ENCODE results near the gene EPC2.

The EPC2 gene

DNA sequence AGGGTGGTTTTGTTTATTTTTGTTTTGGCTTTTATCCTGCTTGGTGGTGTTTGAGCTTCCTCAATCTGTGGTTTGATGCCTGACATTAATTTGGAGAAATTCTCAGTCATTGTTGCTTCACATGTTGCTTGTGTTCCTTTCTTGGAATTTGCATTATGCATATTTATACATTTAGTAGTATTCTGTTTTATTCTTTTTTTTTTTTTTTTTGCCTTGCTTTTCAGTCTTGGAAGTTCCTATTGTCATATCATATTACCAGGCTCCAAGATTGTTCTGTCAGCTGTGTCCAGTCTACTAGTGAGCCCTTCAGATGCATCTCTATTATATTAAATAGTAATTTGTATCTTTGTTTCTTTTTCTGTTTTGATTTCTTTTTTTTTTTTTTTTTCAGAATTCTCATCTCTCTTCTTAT, 77.0 kb downstream of the EPC2 start:
- Histone ChIP-seq H3K36me3 (ENCODE audit: insufficient read depth, low read length) (peaks cover 5% of the 10 kb centered on the region; the same call in 1 of the 2 replicates), H3K9ac (ENCODE audit: low read depth, low read length, poor library complexity, severe bottlenecking) (no peak overlapping the region), H3F3A (ENCODE audit: low read depth) (no peaks in the 10 kb centered on the region), H3K4me3 (ENCODE audit: low read length, poor library complexity, severe bottlenecking) (no peak overlapping the region), H3K9me3 (ENCODE audit: insufficient read depth, low read depth, low read length) (no peaks in the 10 kb centered on the region), H3K4me2 (ENCODE audit: low read depth, low read length, poor library complexity, severe bottlenecking) (no peak overlapping the region), H3K9me2 (replicated peaks; ENCODE audit: low read depth, low read length) (no peaks in the 10 kb centered on the region), H3K27me3 (ENCODE audit: insufficient read depth, low read length, poor library complexity, severe bottlenecking) (no peaks in the 10 kb centered on the region), H2AFZ (ENCODE audit: low read length) (no peak overlapping the region), H4K20me1 (ENCODE audit: insufficient read depth, low read length, poor library complexity, severe bottlenecking) (peaks cover 76% of the 10 kb centered on the region), H3K4me1 (ENCODE audit: insufficient read depth, low read length, poor library complexity, severe bottlenecking) (peaks cover 4% of the 10 kb centered on the region), H3K79me2 (ENCODE audit: insufficient read depth, low read length) (peaks cover 94% of the 10 kb centered on the region)
- TF ChIP-seq, protein P1, sequence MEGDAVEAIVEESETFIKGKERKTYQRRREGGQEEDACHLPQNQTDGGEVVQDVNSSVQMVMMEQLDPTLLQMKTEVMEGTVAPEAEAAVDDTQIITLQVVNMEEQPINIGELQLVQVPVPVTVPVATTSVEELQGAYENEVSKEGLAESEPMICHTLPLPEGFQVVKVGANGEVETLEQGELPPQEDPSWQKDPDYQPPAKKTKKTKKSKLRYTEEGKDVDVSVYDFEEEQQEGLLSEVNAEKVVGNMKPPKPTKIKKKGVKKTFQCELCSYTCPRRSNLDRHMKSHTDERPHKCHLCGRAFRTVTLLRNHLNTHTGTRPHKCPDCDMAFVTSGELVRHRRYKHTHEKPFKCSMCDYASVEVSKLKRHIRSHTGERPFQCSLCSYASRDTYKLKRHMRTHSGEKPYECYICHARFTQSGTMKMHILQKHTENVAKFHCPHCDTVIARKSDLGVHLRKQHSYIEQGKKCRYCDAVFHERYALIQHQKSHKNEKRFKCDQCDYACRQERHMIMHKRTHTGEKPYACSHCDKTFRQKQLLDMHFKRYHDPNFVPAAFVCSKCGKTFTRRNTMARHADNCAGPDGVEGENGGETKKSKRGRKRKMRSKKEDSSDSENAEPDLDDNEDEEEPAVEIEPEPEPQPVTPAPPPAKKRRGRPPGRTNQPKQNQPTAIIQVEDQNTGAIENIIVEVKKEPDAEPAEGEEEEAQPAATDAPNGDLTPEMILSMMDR (conservative IDR thresholded peaks at IDR 0.05; ENCODE audit: low read length) = no peak
- TF ChIP-seq EZH2phosphoT487 (IDR thresholded peaks at IDR 0.05; ENCODE audit: borderline replicate concordance) = no peak

DNA sequence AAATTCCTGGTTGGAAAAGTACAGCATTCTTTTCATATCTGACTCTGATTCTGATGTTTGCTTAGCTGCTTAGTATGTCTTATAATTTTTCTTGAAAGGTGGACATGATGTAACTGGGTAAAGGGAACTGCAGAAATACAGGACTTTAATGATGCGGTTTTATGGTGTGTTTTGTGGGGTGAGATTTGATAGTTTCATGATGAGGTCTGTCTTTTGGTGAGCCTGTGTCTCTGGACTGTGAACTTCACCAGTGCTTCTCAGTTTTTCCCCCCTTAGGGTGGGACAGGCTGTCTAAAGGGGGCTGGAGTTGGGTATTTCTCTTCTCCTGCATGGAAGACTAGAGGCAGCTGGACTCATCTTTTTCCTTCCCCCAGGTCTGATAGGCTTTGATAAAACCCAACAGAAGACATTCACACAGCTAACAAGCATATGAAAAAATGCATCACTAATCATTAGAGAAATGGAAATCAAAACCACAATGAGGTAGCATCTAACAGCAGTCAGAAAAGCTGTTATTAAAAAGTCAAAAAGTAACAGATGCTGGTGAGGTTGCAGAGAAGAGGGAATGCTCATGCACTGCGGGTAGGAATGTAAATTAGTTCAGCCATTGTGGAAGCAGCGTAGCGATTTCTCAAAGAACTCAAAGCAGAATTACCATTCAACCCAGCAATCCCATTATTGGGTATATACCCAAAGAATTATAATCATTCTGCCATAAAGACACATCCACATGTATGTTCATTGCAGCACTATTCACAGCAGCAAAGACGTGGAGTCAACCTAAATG, 77.6 kb downstream of the EPC2 start:
- Histone ChIP-seq H3K4me3 (ENCODE audit: low read length, poor library complexity, severe bottlenecking) (no peak overlapping the region), H3K27me3 (ENCODE audit: insufficient read depth, low read length, poor library complexity, severe bottlenecking) (no peaks in the 10 kb centered on the region), H3F3A (ENCODE audit: low read depth) (no peaks in the 10 kb centered on the region), H3K36me3 (ENCODE audit: insufficient read depth, low read length) (peaks cover 5% of the 10 kb centered on the region; the same call in 1 of the 2 replicates), H2AFZ (ENCODE audit: low read length) (no peak overlapping the region), H3K9me3 (ENCODE audit: insufficient read depth, low read depth, low read length) (no peaks in the 10 kb centered on the region), H3K4me1 (ENCODE audit: insufficient read depth, low read length, poor library complexity, severe bottlenecking) (peaks cover 4% of the 10 kb centered on the region), H4K20me1 (ENCODE audit: insufficient read depth, low read length, poor library complexity, severe bottlenecking) (peaks cover 79% of the 10 kb centered on the region), H3K4me2 (ENCODE audit: low read depth, low read length, poor library complexity, severe bottlenecking) (no peak overlapping the region), H3K9ac (ENCODE audit: low read depth, low read length, poor library complexity, severe bottlenecking) (no peak overlapping the region), H3K9me2 (replicated peaks; ENCODE audit: low read depth, low read length) (no peaks in the 10 kb centered on the region), H3K79me2 (ENCODE audit: insufficient read depth, low read length) (peaks cover 94% of the 10 kb centered on the region)
- TF ChIP-seq, protein P1 (conservative IDR thresholded peaks at IDR 0.05; ENCODE audit: low read length) = no peak
- TF ChIP-seq EZH2phosphoT487 (IDR thresholded peaks at IDR 0.05; ENCODE audit: borderline replicate concordance) = no peak

DNA sequence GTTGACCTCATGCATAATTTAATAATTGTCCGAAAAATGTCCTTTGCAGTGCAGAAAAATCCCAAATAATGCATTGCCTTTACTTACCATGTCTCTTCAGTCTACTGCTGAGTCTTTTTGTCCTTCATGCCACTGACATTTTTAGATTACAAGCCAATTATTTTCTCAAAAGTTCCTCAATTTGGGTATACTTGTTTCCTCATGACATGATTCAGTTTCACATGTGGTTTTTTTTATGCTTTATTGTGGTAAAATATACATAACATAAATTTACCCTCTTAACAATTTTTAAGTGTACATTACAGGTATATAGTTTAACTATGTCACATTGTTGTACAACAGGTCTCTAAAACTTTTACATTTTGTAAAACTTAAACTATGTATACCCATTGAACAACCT, 81.0 kb downstream of the EPC2 start:
- H3K9me2 ChIP-seq (replicated peaks; ENCODE audit: low read depth, low read length) = no peaks in the 10 kb centered on the region
- no peaks in the 10 kb centered on the region for H3F3A ChIP-seq (ENCODE audit: low read depth)
- no peaks in the 10 kb centered on the region for H3K27me3 ChIP-seq (ENCODE audit: insufficient read depth, low read length, poor library complexity, severe bottlenecking)
- peaks cover 90% of the 10 kb centered on the region for H3K79me2 ChIP-seq (ENCODE audit: insufficient read depth, low read length)
- H2AFZ ChIP-seq (ENCODE audit: low read length) = no peak overlapping the region
- no peaks in the 10 kb centered on the region for H3K9me3 ChIP-seq (ENCODE audit: insufficient read depth, low read depth, low read length)
- H3K4me2 ChIP-seq (ENCODE audit: low read depth, low read length, poor library complexity, severe bottlenecking) = no peak overlapping the region
- no peak overlapping the region for H3K4me3 ChIP-seq (ENCODE audit: low read length, poor library complexity, severe bottlenecking)
- peaks cover 5% of the 10 kb centered on the region; the same call in 1 of the 2 replicates for H3K36me3 ChIP-seq (ENCODE audit: insufficient read depth, low read length)
- H3K4me1 ChIP-seq (ENCODE audit: insufficient read depth, low read length, poor library complexity, severe bottlenecking) = peaks cover 4% of the 10 kb centered on the region
- no peak for TF ChIP-seq EZH2phosphoT487 (IDR thresholded peaks at IDR 0.05; ENCODE audit: borderline replicate concordance)
- TF ChIP-seq, protein P1 (conservative IDR thresholded peaks at IDR 0.05; ENCODE audit: low read length) = no peak
- peaks cover 93% of the 10 kb centered on the region for H4K20me1 ChIP-seq (ENCODE audit: insufficient read depth, low read length, poor library complexity, severe bottlenecking)
- H3K9ac ChIP-seq (ENCODE audit: low read depth, low read length, poor library complexity, severe bottlenecking) = no peak overlapping the region
